Bronchial epithelial cell (primary cell): ENCODE data around the gene KIF11. TPM values are rescaled to one million over a fixed set of nuclear protein-coding genes. Genes with fewer than 3 reads are reported as not detected.

Source experiments
- DNase-seq: peaks from one replicate; pipeline ENCODE4 v3.0.0-alpha.2; 2010; ENCODE audit warnings: low read depth
- FAIRE-seq: peaks from 2 replicates; lab custom pipeline; 2011; peaks lifted over from hg19 to GRCh38; lab: Jason Lieb, UNC
- H3K27me3 ChIP-seq: 2 replicates; pipeline ENCODE4 v1.5.1; 2011; ENCODE audit warnings: low read length; ENCODE audit not compliant: control insufficient read depth, insufficient read depth
- H3K36me3 ChIP-seq: 2 replicates; pipeline ENCODE4 v1.5.1; 2011; ENCODE audit warnings: low read length; ENCODE audit not compliant: control insufficient read depth, insufficient read depth
- H3K4me3 ChIP-seq: 2 replicates; pipeline ENCODE4 v1.5.1; 2011; ENCODE audit warnings: mild to moderate bottlenecking, low read depth, low read length, control low read depth
- total RNA-seq: library from RNA; depleted of rRNA; stranded (reverse); fragments of >200 nt; gene quantifications from 2 replicates; pipeline ENCODE4 v1.2.1, GENCODE V29; 2014
- TF ChIP-seq, protein P1 (sequence below): IDR thresholded peaks from 2 replicates; pipeline ENCODE4 v1.5.1; 2011; ENCODE audit warnings: mild to moderate bottlenecking, moderate library complexity, low read length, control low read depth, inconsistent platforms; ENCODE audit not compliant: insufficient read depth, severe bottlenecking

The KIF11 gene
- total RNA-seq, 1 donor from 2014 or later: 1.1 TPM

- DNase-seq (peak; percentile 31), FAIRE-seq (no peak)
- H3K36me3 ChIP-seq: no peaks in the 10 kb centered on the region
- H3K27me3 ChIP-seq: no peaks in the 10 kb centered on the region
- TF ChIP-seq, protein P1, sequence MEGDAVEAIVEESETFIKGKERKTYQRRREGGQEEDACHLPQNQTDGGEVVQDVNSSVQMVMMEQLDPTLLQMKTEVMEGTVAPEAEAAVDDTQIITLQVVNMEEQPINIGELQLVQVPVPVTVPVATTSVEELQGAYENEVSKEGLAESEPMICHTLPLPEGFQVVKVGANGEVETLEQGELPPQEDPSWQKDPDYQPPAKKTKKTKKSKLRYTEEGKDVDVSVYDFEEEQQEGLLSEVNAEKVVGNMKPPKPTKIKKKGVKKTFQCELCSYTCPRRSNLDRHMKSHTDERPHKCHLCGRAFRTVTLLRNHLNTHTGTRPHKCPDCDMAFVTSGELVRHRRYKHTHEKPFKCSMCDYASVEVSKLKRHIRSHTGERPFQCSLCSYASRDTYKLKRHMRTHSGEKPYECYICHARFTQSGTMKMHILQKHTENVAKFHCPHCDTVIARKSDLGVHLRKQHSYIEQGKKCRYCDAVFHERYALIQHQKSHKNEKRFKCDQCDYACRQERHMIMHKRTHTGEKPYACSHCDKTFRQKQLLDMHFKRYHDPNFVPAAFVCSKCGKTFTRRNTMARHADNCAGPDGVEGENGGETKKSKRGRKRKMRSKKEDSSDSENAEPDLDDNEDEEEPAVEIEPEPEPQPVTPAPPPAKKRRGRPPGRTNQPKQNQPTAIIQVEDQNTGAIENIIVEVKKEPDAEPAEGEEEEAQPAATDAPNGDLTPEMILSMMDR: no peak
- peak overlapping the region; percentile 69 for H3K4me3 ChIP-seq
These were observed 97.4 kb downstream of the KIF11 start for GRCh38 chr10:92690211-92690914.

DNA sequence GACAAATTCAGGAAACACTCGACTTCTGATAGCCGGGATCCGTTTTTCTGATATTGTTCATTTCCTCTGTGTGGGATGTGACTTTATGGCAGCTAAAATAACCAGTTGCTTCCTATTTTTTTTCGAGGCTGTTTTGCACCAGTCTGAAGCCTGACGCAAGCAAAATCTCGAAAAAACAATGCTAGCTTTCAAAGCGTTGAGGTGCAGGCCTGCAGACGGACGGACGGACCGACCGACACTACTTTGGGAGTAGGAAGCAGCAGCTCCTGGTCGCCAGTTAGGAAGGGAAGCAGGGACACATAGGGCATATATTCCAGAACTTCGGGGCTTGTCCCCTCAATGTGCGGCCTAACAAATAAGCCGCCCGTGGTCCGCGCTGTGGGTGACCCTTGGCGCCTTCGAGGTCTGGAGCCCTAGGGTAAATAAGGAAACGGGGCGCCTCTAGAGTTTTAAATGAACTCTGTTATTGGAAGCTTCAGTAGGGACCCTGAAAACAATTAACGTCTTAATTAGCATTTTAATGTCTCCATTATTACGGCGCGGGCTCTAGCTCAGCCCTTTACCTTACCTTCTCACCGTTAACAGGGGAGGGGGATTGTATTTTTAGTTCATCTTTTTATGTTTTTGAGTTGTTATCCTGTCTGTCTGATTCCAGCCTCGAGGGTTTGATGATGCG is 98.1 kb downstream of the KIF11 start:
- no peaks in the 10 kb centered on the region for H3K27me3 ChIP-seq
- FAIRE-seq: no peak
- TF ChIP-seq, protein P1: no peak
- H3K4me3 ChIP-seq: no peak overlapping the region
- no peak for DNase-seq
- H3K36me3 ChIP-seq: no peaks in the 10 kb centered on the region

DNA sequence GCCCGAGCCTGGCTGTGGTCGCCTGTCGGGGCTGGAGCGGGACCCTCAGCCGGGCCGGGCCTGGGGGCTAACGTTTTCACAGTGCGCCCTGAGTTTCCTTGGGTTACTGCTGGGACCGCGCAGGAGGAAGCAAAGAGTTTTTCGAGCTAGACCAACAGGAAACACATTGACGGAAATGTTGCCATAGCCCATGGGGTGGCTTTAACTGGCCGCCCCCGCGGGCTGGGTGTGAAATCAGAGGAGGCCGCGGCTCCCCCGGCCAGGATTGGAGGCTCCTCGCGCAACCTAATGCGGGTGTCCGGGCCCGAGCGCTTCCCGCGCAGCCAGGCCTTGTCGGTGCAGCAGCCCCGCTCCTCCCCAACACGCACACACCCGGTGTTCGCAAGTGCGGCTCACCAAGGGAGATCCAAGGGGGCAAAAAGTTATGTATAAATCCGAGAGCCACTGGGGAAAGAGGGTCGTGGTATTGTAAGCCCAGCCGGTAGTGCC is 98.7 kb downstream of the KIF11 start:
- no peak for FAIRE-seq
- no peaks in the 10 kb centered on the region for H3K36me3 ChIP-seq
- no peak overlapping the region for H3K4me3 ChIP-seq
- H3K27me3 ChIP-seq: no peaks in the 10 kb centered on the region
- TF ChIP-seq, protein P1: no peak
- no peak for DNase-seq

- Histone ChIP-seq H3K27me3 (no peaks in the 10 kb centered on the region), H3K36me3 (no peaks in the 10 kb centered on the region), H3K4me3 (no peak overlapping the region)
- TF ChIP-seq, protein P1: no peak
- FAIRE-seq (no peak), DNase-seq (no peak)
These were observed 99.2 kb downstream of the KIF11 start for GRCh38 chr10:92692080-92692671.

- no peak for FAIRE-seq
- no peak for DNase-seq
- H3K27me3 ChIP-seq: no peaks in the 10 kb centered on the region
- no peak overlapping the region for H3K4me3 ChIP-seq
- no peaks in the 10 kb centered on the region for H3K36me3 ChIP-seq
- TF ChIP-seq, protein P1: no peak
These were observed 100.0 kb downstream of the KIF11 start for GRCh38 chr10:92692697-92693533.
